ENCODE data around the gene HK2. TPM values are rescaled to one million over a fixed set of nuclear protein-coding genes. Genes with fewer than 3 reads are reported as not detected.
A peak's percentile ranks its signal among the peaks of the same experiment; 100 is the strongest.
"Not testable (repeated sequence)": the region's sequence is repeated elsewhere in the genome, so short reads cannot be mapped to it uniquely, and the experiment has no call there.

The HK2 gene
- total RNA-seq, 6 experiments from 2014 or later: 26.2 to 51.3 (median 28.4) TPM

DNA sequence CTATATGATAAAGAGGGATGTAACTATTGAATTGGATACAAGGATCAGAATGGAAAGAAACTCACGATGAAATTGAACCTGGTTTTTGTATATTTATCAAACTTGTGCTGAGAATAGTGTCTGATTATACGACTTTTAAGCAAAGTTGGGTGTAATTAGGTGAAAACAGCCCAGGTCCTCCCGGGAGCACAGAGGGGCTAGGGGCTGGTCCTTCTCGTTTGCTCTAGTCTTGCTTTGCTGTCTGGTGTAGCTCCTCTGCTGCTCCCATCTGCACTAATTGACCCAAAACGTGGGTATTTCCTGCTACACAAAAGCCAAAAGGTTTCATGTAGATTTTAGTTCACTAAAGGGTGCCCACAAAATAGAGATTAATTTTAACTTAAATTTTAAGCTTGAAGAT lies 58.7 kb downstream of the HK2 start:
- H3K27me3 Mint-ChIP-seq (ENCODE audit: insufficient read depth): peaks cover 5% of the 10 kb centered on the region
- peak overlapping the region; percentile 95 for H3K27ac Mint-ChIP-seq
- H3K4me1 Mint-ChIP-seq (ENCODE audit: low read depth): peaks cover 92% of the 10 kb centered on the region
- H3K9me3 Mint-ChIP-seq: no peaks in the 10 kb centered on the region
- peaks cover 69% of the 10 kb centered on the region for H3K36me3 Mint-ChIP-seq (ENCODE audit: low read depth)
- H3K4me3 Mint-ChIP-seq: peak overlapping the region; percentile 76
- DNase-seq: no peak
- TF ChIP-seq, protein P1, sequence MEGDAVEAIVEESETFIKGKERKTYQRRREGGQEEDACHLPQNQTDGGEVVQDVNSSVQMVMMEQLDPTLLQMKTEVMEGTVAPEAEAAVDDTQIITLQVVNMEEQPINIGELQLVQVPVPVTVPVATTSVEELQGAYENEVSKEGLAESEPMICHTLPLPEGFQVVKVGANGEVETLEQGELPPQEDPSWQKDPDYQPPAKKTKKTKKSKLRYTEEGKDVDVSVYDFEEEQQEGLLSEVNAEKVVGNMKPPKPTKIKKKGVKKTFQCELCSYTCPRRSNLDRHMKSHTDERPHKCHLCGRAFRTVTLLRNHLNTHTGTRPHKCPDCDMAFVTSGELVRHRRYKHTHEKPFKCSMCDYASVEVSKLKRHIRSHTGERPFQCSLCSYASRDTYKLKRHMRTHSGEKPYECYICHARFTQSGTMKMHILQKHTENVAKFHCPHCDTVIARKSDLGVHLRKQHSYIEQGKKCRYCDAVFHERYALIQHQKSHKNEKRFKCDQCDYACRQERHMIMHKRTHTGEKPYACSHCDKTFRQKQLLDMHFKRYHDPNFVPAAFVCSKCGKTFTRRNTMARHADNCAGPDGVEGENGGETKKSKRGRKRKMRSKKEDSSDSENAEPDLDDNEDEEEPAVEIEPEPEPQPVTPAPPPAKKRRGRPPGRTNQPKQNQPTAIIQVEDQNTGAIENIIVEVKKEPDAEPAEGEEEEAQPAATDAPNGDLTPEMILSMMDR (IDR thresholded peaks at IDR 0.05): no peak

DNA sequence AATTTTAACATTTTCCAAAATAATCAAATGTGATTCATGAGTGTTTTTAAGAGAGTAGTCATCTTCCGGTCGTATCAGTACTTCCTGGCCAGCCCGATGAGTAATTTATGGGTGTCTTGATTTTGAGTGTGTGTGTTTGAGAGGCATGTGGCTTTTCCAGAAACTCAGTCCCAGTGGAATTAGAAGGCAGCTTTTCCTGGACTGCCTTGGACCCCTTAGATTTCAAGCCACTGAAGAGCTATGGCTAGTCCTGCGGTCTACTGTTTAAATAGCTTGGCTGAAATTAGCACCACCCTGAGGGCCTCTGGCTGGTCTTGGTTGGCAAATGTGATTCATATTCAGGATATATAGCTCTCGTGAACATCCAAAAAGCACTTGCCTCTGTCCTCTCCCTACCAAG lies 59.4 kb downstream of the HK2 start:
- Mint-ChIP-seq H3K27ac (peak overlapping the region; percentile 95), H3K27me3 (ENCODE audit: insufficient read depth) (peaks cover 5% of the 10 kb centered on the region; the same call in 1 of the 2 replicates), H3K9me3 (no peaks in the 10 kb centered on the region), H3K4me3 (peak overlapping the region; percentile 76), H3K4me1 (ENCODE audit: low read depth) (peaks cover 84% of the 10 kb centered on the region), H3K36me3 (ENCODE audit: low read depth) (peaks cover 68% of the 10 kb centered on the region)
- TF ChIP-seq, protein P1 (IDR thresholded peaks at IDR 0.05): no peak
- DNase-seq: peak; percentile 94

DNA sequence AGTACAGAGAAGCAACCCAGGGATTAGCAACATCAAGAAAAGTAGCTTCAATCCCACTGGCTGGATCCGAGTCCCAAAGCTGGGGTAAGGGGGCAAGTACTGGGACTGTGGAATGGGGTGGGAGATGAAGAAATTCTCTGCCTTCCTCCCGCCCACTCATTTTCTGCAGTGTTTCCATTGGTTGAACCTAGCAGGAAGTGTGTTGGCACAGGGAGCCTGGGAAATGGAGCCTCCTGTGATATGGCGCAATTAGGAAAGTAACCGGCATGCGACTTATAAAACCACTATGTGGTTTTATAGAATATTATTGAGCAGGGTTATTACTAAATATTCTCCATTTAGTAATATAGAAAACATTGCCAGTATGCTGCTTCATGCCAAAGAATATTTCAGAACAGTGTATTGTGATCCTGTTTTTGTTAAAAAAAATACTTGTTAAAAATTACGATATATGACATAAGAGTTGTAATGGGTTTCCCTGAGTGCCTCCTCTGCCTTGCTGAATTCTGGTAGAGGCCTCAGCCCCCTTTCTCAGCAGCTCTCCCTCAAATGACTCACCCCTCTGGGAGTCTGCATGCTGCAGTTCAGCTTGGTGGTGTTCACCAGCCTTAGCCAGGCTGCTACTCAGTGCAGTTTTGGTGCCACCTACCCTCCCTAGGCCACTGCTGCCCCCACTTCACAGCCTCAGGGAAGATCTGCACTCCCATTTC lies 60.5 kb downstream of the HK2 start:
- peak; percentile 64 for DNase-seq
- peaks cover 61% of the 10 kb centered on the region for H3K36me3 Mint-ChIP-seq (ENCODE audit: low read depth)
- H3K27ac Mint-ChIP-seq: peak overlapping the region; percentile 95
- H3K4me1 Mint-ChIP-seq (ENCODE audit: low read depth): peaks cover 73% of the 10 kb centered on the region
- TF ChIP-seq, protein P1 (IDR thresholded peaks at IDR 0.05): no peak
- no peaks in the 10 kb centered on the region for H3K9me3 Mint-ChIP-seq
- peak overlapping the region; percentile 76 for H3K4me3 Mint-ChIP-seq
- H3K27me3 Mint-ChIP-seq (ENCODE audit: insufficient read depth): peaks cover 5% of the 10 kb centered on the region; the same call in 1 of the 2 replicates

DNA sequence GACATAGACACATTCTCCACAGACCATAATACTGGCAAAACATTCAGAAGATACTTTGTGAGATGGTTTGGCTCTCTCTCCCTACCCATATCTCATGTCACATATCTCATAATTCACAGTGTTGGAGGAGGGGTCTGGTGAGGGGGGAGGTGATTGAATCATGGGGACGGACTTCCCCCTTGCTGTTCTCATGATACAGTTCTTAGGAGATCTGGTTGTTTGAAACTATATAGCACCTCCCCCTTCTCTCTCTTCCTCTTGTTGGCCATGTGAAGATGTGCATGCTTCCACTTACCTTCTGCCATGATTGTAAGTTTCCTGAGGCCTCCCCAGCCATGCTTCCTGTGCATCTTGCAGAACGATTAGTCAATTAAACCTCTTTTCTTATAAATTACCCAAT lies 61.1 kb downstream of the HK2 start:
- H3K4me1 Mint-ChIP-seq (ENCODE audit: low read depth): peaks cover 68% of the 10 kb centered on the region
- peaks cover 56% of the 10 kb centered on the region for H3K36me3 Mint-ChIP-seq (ENCODE audit: low read depth)
- no peaks in the 10 kb centered on the region for H3K9me3 Mint-ChIP-seq
- TF ChIP-seq, protein P1 (IDR thresholded peaks at IDR 0.05): no peak
- H3K4me3 Mint-ChIP-seq: peak overlapping the region; percentile 22
- H3K27ac Mint-ChIP-seq: peak overlapping the region; percentile 95
- DNase-seq: no peak
- H3K27me3 Mint-ChIP-seq (ENCODE audit: insufficient read depth): peaks cover 5% of the 10 kb centered on the region; the same call in 1 of the 2 replicates

DNA sequence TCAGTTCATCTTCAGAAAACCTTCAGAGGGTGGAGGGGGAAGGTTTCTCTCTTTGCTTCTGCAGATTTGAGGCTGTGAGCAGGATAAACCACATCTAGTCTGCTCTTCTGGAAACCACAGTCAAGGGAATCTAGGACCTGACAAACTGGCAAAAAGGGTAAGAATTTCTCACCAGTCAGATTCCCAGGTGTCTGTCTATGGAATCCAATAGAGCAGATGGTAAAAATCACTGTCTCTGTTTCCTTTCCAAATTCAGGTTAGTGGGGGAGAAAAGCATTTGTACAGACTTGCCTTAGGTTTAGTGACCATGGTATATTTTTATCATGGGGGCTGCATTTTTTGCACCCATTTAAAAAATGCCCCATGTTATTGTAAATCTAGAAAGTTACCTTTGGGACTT lies 62.3 kb downstream of the HK2 start:
- no peak for DNase-seq
- Mint-ChIP-seq H3K9me3 (no peaks in the 10 kb centered on the region), H3K4me1 (ENCODE audit: low read depth) (peaks cover 62% of the 10 kb centered on the region), H3K27me3 (ENCODE audit: insufficient read depth) (peaks cover 2% of the 10 kb centered on the region; the same call in 1 of the 2 replicates), H3K36me3 (ENCODE audit: low read depth) (peaks cover 43% of the 10 kb centered on the region), H3K4me3 (peak overlapping the region; percentile 3; the same call in 1 of the 2 replicates), H3K27ac (peak overlapping the region; percentile 95; the same call in 1 of the 2 replicates)
- TF ChIP-seq, protein P1 (IDR thresholded peaks at IDR 0.05): no peak

DNA sequence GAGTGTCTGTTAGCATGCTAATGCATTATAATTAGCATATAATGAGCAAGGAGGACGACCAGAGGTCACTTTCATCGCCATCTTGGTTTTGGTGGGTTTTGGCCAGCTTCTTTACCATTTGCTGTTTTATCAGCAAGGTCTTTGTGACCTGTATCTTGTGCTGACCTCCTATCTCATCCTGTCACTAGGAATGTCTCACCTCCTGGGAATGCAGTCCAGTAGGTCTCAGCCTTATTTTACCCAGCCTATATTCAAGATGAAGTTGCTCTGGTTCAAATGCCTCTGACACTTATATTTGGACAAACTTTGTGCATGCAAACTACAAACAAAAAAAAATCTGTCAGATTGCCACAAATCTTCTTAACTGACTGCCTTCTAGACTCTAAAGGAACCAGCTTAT lies 66.3 kb downstream of the HK2 start:
- Mint-ChIP-seq H3K4me1 (ENCODE audit: low read depth) (peaks cover 22% of the 10 kb centered on the region), H3K36me3 (ENCODE audit: low read depth) (peaks cover 23% of the 10 kb centered on the region)
- not testable (repeated sequence) for H3K27ac Mint-ChIP-seq; H3K9me3 Mint-ChIP-seq; H3K4me3 Mint-ChIP-seq; DNase-seq; H3K27me3 Mint-ChIP-seq (ENCODE audit: insufficient read depth)

Data from HFFc6 (cell line).